GM23338 (cell line): ENCODE measurements around the gene CAND1. TPM values are rescaled to one million over a fixed set of nuclear protein-coding genes. Genes with fewer than 3 reads are reported as not detected.

Source experiments
- ATAC-seq: fragments of 200-7000 bp; cut with Tn5 transposase; 3 replicates; pipeline ENCODE4 v1.9.1; 2020
- DNase-seq: peaks from one replicate; pipeline ENCODE4 v3.0.0-alpha.2; 2015; ENCODE audit warnings: low spot score
- H2AFZ ChIP-seq: fragments of 200-600 bp; sonication (generic); 2 replicates; pipeline ENCODE4 v1.8.0; 2016; ENCODE audit warnings: antibody characterized with exemption, mild to moderate bottlenecking, moderate library complexity
- H3F3A ChIP-seq: fragments of 200-600 bp; sonication (generic); replicated peaks from 2 replicates; pipeline ENCODE4 v1.8.0; 2017; ENCODE audit warnings: antibody characterized with exemption, mixed run types, low read depth
- H3K27ac ChIP-seq: fragments of 200-600 bp; sonication (generic); 2 replicates; pipeline ENCODE4 v1.6.1; 2016; ENCODE audit warnings: low read depth
- H3K27me3 ChIP-seq: fragments of 200-600 bp; sonication (generic); 2 replicates; pipeline ENCODE4 v1.8.0; 2016; ENCODE audit warnings: mild to moderate bottlenecking, mixed run types, moderate library complexity; ENCODE audit not compliant: insufficient read depth
- H3K36me3 ChIP-seq: fragments of 200-600 bp; sonication (generic); 2 replicates; pipeline ENCODE4 v1.8.0; 2016; ENCODE audit warnings: mild to moderate bottlenecking; ENCODE audit not compliant: insufficient read depth
- H3K4me1 ChIP-seq: fragments of 200-600 bp; sonication (generic); 2 replicates; pipeline ENCODE4 v1.8.0; 2016; ENCODE audit warnings: mild to moderate bottlenecking, moderate library complexity; ENCODE audit not compliant: insufficient read depth
- H3K4me2 ChIP-seq: fragments of 200-600 bp; sonication (generic); 2 replicates; pipeline ENCODE4 v1.7.1; 2017; ENCODE audit warnings: mixed run types
- H3K4me3 ChIP-seq: fragments of 200-600 bp; sonication (generic); 2 replicates; pipeline ENCODE4 v1.6.1; 2016; ENCODE audit warnings: mixed run types
- H3K79me2 ChIP-seq: fragments of 200-600 bp; sonication (generic); replicated peaks from 2 replicates; pipeline ENCODE4 v1.8.0; 2017; ENCODE audit warnings: mild to moderate bottlenecking; ENCODE audit not compliant: insufficient read depth
- H3K9me2 ChIP-seq: fragments of 200-600 bp; sonication (generic); 2 replicates; pipeline ENCODE4 v1.8.0; 2017; ENCODE audit not compliant: insufficient read depth
- H4K20me1 ChIP-seq: fragments of 200-600 bp; sonication (generic); replicated peaks from 2 replicates; pipeline ENCODE4 v1.8.0; 2017; ENCODE audit warnings: mild to moderate bottlenecking; ENCODE audit not compliant: insufficient read depth
- H3K27ac Mint-ChIP-seq: 2 replicates; pipeline ENCODE4 v1.8.0; 2020; ENCODE audit warnings: inconsistent platforms, mild to moderate bottlenecking, moderate library complexity, mixed read lengths
- H3K27me3 Mint-ChIP-seq: 3 replicates; pipeline ENCODE4 v1.8.0; 2022; ENCODE audit warnings: low read depth, mild to moderate bottlenecking, moderate library complexity, mixed read lengths, inconsistent platforms; ENCODE audit not compliant: insufficient read depth, poor library complexity
- H3K36me3 Mint-ChIP-seq: 3 replicates; pipeline ENCODE4 v1.8.0; 2021; ENCODE audit warnings: low read depth, mild to moderate bottlenecking, inconsistent platforms, moderate library complexity, mixed read lengths
- H3K4me1 Mint-ChIP-seq: 3 replicates; pipeline ENCODE4 v1.8.0; 2020; ENCODE audit warnings: mild to moderate bottlenecking, inconsistent platforms, mixed read lengths
- H3K4me3 Mint-ChIP-seq: 3 replicates; pipeline ENCODE4 v1.8.0; 2021; ENCODE audit warnings: moderate library complexity, mild to moderate bottlenecking, inconsistent platforms, mixed read lengths
- H3K9me3 Mint-ChIP-seq: 3 replicates; pipeline ENCODE4 v1.8.0; 2020; ENCODE audit warnings: moderate library complexity, mild to moderate bottlenecking, inconsistent platforms, mixed read lengths
- CREB1 ChIP-seq: fragments of 250-450 bp; sonication (Bioruptor Pico); IDR thresholded peaks from 2 replicates; pipeline ENCODE4 v1.5.0; 2020; ENCODE audit warnings: low read depth, mild to moderate bottlenecking, moderate library complexity
- EZH2 ChIP-seq: fragments of 200-600 bp; sonication (generic); IDR thresholded peaks from one replicate; pipeline ENCODE4 v1.8.0; 2017; ENCODE audit warnings: antibody characterized with exemption, mild to moderate bottlenecking, low read depth; ENCODE audit not compliant: unreplicated experiment
- EZH2phosphoT487 ChIP-seq: fragments of 200-600 bp; sonication (generic); IDR thresholded peaks from one replicate; pipeline ENCODE4 v1.8.1; 2018; ENCODE audit warnings: antibody characterized with exemption; ENCODE audit not compliant: unreplicated experiment
- NANOG ChIP-seq: IDR thresholded peaks from 2 replicates; pipeline ENCODE4 v1.6.1; 2016; ENCODE audit warnings: antibody characterized with exemption, borderline replicate concordance
- POLR2AphosphoS5 ChIP-seq: IDR thresholded peaks from 2 replicates; pipeline ENCODE4 v1.6.1; 2016; ENCODE audit warnings: antibody characterized with exemption, low read depth
- STAT1 ChIP-seq: IDR thresholded peaks from one replicate; pipeline ENCODE4 v1.6.1; 2016; ENCODE audit warnings: antibody characterized with exemption; ENCODE audit not compliant: unreplicated experiment
- ZNF331 ChIP-seq: fragments of 250-450 bp; sonication (Bioruptor Pico); IDR thresholded peaks from 2 replicates; pipeline ENCODE4 v1.5.0; 2020; ENCODE audit warnings: low read depth, mild to moderate bottlenecking, moderate library complexity
- polyA plus RNA-seq: library from polyadenylated mRNA; unstranded; fragments of >200 nt; fragmentation: Nextera tagmentation; extraction: Ambion mirVana; gene quantifications from 2 replicates; pipeline ENCODE4 v1.2.1, GENCODE V29; 2016
- total RNA-seq: library from RNA; depleted of rRNA; stranded (reverse); fragments of >200 nt; shearing (Covaris generic); gene quantifications from 2 replicates; pipeline ENCODE4 v1.2.3, GENCODE V29; 2014
- TF ChIP-seq, protein P1 (sequence below): IDR thresholded peaks from one replicate; pipeline ENCODE4 v1.6.1; 2018; ENCODE audit warnings: antibody characterized with exemption; ENCODE audit not compliant: unreplicated experiment
- TF ChIP-seq, protein P2 (sequence below), 2 experiments: fragments of 200-600 bp in 1 of 2; sonication (generic) in 1 of 2; conservative IDR thresholded peaks; 2 replicates each; pipeline versions ENCODE4 v1.5.1 to v1.6.1; 2016 to 2017; ENCODE audit warnings: antibody characterized with exemption in 2 of 2, low read depth in 2 of 2, mild to moderate bottlenecking in 2 of 2, moderate library complexity in 1 of 2
- TF ChIP-seq, protein P3 (sequence below): IDR thresholded peaks from 2 replicates; pipeline ENCODE4 v1.6.1; 2016; ENCODE audit warnings: antibody characterized with exemption

CAND1 gene
- total and polyA plus RNA-seq, 2 experiments from 2014 or later, result 71.4 to 151 TPM

DNA sequence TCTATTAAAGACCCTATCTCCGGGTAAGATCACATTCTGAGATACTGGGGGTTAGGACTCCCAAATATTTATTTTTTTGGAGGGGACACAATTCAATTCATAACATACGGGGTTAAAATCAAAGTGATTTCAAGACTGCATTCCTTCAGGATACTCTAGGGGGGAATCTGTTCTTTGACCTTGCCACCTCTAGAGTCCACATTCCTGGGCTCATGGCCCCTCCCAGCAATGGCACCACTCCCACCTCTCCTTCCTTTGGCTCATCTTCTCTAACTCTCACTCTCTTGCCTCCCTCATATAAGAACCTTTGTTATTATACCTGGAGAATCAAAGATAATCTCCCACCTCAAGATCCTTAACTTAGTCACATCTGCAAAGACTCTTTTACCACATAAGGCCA is 79.5 kb downstream of the CAND1 start (continued):
- TF ChIP-seq, protein P1, sequence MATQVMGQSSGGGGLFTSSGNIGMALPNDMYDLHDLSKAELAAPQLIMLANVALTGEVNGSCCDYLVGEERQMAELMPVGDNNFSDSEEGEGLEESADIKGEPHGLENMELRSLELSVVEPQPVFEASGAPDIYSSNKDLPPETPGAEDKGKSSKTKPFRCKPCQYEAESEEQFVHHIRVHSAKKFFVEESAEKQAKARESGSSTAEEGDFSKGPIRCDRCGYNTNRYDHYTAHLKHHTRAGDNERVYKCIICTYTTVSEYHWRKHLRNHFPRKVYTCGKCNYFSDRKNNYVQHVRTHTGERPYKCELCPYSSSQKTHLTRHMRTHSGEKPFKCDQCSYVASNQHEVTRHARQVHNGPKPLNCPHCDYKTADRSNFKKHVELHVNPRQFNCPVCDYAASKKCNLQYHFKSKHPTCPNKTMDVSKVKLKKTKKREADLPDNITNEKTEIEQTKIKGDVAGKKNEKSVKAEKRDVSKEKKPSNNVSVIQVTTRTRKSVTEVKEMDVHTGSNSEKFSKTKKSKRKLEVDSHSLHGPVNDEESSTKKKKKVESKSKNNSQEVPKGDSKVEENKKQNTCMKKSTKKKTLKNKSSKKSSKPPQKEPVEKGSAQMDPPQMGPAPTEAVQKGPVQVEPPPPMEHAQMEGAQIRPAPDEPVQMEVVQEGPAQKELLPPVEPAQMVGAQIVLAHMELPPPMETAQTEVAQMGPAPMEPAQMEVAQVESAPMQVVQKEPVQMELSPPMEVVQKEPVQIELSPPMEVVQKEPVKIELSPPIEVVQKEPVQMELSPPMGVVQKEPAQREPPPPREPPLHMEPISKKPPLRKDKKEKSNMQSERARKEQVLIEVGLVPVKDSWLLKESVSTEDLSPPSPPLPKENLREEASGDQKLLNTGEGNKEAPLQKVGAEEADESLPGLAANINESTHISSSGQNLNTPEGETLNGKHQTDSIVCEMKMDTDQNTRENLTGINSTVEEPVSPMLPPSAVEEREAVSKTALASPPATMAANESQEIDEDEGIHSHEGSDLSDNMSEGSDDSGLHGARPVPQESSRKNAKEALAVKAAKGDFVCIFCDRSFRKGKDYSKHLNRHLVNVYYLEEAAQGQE, result no peak

DNA sequence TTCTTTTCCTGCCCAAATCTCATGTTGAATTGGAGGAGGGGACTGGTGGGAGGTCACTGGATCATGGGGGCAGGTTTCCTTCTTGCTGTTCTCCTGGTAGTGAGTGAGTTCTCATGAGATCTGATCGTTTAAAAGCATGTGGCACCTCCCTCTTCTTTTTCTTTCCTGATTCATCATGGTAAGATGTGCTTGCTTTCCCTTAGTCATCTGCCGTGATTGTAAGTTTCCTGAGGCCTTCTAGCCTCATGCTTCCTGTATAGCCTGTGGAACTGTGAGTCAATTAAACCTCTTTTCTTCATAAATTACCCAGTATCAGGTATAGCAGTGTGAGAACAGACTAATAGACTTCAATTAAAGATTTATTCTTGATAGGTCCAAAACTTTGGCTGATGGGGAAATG is 83.5 kb downstream of the CAND1 start:
- DNase-seq, result no peak
- no peaks in the 10 kb centered on the region for H3K36me3 Mint-ChIP-seq
- Histone ChIP-seq H3K79me2 (no peaks in the 10 kb centered on the region), H3K36me3 (no peaks in the 10 kb centered on the region), H3K27me3 (no peaks in the 10 kb centered on the region), H2AFZ (no peak overlapping the region), H3K4me2 (no peak overlapping the region), H3K4me1 (no peaks in the 10 kb centered on the region), H3F3A (no peaks in the 10 kb centered on the region), H4K20me1 (no peaks in the 10 kb centered on the region), H3K27ac (no peak overlapping the region), H3K4me3 (no peak overlapping the region), H3K9me2 (peaks cover 8% of the 10 kb centered on the region; the same call in 1 of the 2 replicates)
- no peak for ATAC-seq
- no peak overlapping the region for H3K4me3 Mint-ChIP-seq
- H3K9me3 Mint-ChIP-seq, result no peaks in the 10 kb centered on the region
- peaks cover 19% of the 10 kb centered on the region; the same call in 2 of the 3 replicates for H3K4me1 Mint-ChIP-seq
- H3K27ac Mint-ChIP-seq, result no peak overlapping the region
- peaks cover 2% of the 10 kb centered on the region for H3K27me3 Mint-ChIP-seq
- TF ChIP-seq NANOG (no peak), STAT1 (no peak), CREB1 (CRISPR knock-in tag) (no peak), EZH2 (no peak), EZH2phosphoT487 (no peak), ZNF331 (CRISPR knock-in tag) (no peak), POLR2AphosphoS5 (no peak)
- TF ChIP-seq, protein P2, sequence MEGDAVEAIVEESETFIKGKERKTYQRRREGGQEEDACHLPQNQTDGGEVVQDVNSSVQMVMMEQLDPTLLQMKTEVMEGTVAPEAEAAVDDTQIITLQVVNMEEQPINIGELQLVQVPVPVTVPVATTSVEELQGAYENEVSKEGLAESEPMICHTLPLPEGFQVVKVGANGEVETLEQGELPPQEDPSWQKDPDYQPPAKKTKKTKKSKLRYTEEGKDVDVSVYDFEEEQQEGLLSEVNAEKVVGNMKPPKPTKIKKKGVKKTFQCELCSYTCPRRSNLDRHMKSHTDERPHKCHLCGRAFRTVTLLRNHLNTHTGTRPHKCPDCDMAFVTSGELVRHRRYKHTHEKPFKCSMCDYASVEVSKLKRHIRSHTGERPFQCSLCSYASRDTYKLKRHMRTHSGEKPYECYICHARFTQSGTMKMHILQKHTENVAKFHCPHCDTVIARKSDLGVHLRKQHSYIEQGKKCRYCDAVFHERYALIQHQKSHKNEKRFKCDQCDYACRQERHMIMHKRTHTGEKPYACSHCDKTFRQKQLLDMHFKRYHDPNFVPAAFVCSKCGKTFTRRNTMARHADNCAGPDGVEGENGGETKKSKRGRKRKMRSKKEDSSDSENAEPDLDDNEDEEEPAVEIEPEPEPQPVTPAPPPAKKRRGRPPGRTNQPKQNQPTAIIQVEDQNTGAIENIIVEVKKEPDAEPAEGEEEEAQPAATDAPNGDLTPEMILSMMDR (conservative IDR thresholded peaks at IDR 0.05; ENCODE audit: low read depth in 2 of 2), result no peak
- TF ChIP-seq, protein P3, sequence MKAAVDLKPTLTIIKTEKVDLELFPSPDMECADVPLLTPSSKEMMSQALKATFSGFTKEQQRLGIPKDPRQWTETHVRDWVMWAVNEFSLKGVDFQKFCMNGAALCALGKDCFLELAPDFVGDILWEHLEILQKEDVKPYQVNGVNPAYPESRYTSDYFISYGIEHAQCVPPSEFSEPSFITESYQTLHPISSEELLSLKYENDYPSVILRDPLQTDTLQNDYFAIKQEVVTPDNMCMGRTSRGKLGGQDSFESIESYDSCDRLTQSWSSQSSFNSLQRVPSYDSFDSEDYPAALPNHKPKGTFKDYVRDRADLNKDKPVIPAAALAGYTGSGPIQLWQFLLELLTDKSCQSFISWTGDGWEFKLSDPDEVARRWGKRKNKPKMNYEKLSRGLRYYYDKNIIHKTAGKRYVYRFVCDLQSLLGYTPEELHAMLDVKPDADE, result no peak
- TF ChIP-seq, protein P1, result no peak
